Stimulated activated CD8-positive, alpha-beta memory T cell treated with anti-CD3 and anti-CD28 coated beads, Interleukin-2, amount 100 ng/mL, for 48 hours (primary cell): ENCODE results near the gene B2M.
"Not testable (repeated sequence)": the region's sequence is repeated elsewhere in the genome, so short reads cannot be mapped to it uniquely, and the experiment has no call there.

Experiments used
- DNase-seq, 2 donors: peaks; one replicate each; pipeline ENCODE4 v3.0.0-alpha.2; 2020; ENCODE audit warnings: low read depth in 2 of 2

The B2M gene

DNA sequence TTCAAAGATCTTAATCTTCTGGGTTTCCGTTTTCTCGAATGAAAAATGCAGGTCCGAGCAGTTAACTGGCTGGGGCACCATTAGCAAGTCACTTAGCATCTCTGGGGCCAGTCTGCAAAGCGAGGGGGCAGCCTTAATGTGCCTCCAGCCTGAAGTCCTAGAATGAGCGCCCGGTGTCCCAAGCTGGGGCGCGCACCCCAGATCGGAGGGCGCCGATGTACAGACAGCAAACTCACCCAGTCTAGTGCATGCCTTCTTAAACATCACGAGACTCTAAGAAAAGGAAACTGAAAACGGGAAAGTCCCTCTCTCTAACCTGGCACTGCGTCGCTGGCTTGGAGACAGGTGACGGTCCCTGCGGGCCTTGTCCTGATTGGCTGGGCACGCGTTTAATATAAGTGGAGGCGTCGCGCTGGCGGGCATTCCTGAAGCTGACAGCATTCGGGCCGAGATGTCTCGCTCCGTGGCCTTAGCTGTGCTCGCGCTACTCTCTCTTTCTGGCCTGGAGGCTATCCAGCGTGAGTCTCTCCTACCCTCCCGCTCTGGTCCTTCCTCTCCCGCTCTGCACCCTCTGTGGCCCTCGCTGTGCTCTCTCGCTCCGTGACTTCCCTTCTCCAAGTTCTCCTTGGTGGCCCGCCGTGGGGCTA is at the start of gene B2M, which contains the start of gene PATL2:
Gene B2M, plus strand, starts transcription at position 422 of the 647 bp plus-strand sequence. Its CDS starts 30 bp downstream, at position 452.
Gene PATL2, minus strand, starts transcription at position 228 of the 647 bp plus-strand sequence. CDS start 34,833 bp downstream, outside the sequence.
- DNase-seq = peak; percentile 85 to 93

DNA sequence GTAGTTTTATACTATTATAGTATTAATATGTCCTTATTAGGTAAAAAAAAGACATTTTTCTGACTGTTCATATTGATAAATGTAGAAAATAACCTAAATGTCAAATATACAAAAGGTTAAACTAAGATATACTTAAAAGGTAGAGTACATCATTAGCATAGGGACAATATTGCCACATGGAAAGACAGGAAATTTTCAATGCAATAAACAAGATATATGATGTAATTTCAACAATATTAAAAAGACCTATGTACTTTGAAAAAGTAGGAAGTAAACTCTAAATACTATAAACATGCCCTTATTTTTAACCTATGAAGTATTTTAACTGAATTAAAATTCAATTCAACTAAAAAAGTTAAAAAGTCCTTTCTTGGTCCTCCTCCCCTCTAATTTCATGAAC is 49.7 kb upstream of the B2M start:
- DNase-seq = no peak

DNA sequence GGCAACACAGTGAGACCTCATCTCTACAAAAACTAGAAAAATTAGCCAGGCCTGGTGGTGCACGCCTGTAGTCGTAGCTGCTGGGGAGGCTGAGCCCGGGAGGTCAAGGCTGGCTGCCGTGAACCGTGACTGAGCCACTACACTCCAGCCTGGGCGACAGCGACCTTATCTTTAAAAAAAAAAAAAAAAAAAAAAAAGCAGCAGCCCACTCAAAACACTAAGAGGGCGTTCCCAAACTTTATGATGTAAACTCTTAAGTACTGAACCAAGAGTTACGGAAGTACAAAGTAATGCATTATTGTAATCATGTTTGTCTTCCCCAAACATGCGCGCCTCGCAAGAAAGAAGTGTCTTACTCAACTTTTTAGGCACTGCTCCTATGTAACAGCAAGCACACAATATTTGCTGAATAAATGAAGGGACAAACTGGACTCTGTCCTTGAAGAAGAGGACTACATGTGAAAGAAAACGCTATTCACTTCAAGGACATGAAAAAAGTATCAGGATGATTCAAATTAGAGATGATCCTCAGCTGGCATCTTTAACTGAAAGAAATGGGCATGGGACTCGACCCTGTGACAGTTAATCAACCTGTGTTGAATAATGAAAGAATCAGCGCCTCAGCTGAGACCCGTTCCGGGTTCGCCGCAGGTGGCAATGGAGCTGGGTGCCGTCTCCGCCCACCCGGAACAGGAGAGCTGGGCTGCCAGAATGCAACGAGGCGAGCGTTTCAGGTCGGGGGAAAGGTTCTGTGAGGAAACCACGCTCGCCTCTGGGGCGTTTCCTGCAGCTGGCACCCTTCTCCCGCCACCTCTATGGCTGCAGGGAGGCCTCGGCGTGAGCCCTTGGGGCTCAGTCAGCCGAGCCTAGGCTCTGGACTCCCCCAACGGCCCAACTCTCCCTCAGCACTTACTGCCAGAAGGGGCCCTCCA is 48.6 kb upstream of the B2M start:
- DNase-seq = peak; percentile 69 to 73

DNA sequence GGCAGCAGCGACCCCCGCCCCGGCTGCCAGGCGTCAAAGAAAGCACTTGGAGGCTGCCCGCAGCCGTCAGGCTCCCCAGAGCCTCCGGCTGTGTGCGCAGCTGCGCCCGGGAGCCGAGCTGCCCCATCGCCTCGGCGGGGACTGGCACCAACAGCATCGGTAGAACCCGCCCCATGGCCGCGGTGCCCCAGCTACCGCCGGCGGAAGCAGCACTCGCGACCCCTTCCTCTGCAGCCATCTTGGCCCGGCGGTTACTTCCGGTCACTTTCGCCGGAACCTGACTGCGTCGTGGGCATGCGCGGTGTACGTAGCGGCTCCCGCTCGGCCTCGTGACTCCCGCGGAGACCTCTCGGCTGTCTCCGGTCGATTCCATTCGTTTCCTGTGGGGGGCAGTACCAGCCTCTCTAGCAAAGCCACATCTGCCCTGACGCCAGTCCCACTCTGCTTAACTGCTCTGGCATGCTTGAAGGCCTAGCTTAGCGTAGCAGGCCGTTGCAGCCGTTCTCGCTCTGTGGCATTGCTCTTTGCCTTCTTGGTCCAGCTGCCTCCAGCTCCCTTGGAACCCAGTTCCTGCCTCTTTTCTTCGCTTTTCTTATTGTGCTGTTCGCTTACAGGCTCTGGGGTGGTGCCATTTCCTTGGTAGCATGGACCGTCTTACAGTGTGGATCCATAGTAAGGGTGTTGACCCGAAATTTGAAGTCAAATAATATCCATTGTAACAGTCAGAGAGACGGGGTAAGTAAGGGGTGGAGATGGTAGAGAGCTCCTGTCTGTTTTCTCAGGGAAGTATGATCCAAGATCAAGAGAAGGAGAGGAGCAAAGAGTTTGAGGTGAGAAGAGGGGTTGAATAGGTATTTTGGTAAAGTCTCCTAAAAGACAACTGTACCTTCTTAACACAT is 47.7 kb upstream of the B2M start, which contains the start of gene SPG11:
Gene SPG11, minus strand, starts transcription at position 253 of the 899 bp plus-strand sequence. Its CDS starts 15 bp downstream, at position 238.
- peak; percentile 91 to 97 for DNase-seq

DNA sequence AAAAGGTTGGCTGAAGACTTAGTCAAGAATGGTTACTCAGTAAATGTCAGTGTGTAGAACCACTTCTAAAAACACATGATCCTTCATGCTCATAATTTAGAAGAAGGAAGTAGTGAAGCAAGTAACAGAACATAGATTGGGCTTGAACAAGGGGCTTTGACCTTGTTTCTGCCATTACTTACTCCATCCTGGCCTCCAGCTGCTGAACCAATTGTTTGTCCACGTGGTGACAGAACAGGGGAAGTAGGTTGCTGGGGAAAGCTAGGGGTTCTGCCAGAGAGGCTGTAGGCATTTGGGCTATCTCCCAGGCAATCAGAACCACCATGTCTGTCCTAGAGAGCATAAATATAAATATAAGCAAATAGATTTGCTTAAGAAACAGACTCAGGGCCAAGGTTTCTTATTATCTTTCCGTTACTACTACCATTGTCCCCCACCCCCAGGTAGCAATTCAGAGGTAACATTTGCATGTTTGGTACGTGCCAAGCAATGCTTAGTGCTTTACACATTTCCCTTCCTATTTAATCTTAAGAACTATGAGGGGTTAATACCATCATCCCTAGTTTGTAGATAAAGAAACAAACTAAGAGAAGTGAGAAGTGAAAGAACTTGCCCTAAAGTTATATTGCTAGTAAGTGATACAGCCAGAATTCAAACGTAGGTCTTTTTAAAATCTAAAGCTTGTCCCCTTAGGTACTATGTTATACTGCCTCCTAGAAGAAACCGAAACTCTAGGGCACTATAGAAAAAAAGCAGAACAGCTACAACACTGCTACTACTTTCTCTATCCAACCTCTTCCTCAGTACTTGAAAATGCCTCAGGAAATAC is 44.9 kb upstream of the B2M start:
- DNase-seq = no peak

DNA sequence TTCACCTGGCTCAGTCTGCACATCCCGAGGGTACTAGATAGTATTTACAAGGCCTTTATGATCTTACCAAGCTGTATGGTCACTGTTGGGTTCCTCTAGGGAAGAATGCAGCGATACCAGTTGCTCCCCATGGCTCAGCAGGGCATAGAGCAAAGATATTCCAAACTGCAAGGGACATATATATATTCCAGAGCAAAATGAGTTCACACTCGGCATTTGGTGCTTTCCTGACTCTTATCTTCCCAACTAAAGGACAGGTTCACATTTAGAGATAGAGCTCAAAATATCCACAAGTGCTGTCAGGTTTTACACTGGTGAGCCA is 44.3 kb upstream of the B2M start:
- DNase-seq = no peak

DNA sequence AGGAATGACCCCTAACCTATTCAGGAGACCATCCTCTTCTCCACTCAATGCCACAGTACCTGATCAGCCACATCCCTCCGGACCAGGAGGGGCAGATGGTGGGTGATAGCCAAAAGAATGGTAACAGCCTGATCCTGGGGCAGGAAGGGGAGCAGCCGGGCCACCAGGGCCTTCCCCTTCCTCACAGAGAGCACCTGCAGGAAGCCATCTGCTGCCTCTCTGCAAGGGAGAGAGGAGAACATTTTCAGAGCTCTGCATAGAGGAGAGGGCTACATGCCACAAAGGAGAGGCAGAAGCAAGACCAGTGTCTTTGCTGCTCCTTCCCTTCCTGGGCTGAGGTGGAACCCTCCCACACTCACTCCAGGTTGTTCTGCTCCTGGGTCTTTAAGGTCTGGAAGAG is 42.4 kb upstream of the B2M start:
- no peak for DNase-seq

DNA sequence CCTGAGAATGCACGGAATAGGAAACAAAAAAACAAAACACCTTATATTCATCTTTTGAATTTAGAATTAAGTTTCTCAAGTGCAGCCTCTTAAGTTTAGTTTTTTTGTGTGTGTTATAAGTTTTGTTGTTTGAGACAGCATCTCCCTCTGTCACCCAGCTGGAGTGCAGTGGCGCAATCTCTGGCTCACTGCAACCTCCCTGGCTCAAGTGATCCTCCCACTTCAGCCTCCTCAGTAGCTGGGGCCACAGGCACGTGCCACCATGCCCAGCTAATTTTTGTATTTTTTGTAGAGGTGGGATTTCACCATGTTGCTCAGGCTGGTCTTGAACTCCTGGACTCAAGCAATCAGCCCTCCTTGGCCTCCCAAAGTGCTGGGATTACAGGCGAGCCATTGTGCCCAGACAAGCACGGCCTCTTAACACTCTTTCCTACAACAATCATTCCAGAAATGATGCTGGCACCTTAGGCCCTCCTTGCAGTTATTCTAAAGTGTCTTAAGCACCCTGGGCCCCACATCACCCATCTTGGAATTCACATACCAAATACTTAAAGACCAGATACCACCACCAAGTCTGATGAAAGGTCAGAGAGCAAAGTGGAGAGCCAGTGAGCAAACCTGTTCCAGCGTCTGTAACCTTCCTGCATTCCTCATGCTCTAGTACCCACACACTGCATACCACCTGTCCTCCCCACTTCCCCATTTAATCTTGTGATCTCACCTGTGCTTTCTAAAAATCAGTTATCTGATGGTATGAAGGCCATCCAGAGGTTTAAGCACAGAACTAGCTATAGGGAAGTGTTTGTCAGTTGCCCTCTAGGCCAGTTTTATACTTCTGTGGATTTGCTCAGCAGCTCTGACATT is 41.0 kb upstream of the B2M start:
- no peak for DNase-seq

DNA sequence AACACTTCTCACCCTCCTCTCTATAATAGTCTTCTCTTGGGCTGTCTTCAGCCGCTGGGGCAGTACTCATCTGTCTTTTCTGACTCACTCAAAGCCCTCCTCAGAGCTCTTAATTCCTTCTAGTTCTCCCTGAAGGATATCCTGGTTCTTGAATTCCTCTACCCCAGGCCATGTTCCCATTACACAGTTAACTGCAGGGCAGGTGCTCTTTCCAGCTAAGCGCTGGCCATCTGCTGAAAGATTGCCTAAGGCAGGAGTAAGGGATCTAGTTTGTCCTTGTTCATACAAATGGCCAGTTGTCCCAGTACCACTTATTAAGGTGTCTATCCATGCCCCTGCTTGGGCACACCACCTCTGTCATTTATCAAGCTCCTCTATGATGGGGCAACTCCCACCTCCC is 37.7 kb upstream of the B2M start:
- DNase-seq = no peak

DNA sequence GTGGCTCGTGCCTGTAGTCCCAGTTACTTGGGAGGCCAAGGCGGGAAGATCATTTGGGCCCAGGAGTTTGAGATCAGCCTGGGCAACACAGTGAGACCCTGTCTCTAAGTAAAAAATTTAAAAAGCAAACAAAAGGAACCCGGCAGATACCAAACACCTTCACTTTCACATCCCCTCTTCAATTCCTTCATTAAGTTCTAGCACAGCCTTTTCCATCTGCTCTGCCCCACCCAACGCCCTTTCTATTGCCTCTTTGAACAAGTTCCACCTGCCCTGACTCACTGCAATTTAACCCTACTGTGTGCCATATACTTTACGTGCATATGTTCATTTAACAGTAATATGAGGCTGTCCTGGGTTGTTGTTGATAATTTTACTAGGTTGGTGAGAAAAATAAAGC is 35.4 kb upstream of the B2M start:
- DNase-seq = no peak

DNA sequence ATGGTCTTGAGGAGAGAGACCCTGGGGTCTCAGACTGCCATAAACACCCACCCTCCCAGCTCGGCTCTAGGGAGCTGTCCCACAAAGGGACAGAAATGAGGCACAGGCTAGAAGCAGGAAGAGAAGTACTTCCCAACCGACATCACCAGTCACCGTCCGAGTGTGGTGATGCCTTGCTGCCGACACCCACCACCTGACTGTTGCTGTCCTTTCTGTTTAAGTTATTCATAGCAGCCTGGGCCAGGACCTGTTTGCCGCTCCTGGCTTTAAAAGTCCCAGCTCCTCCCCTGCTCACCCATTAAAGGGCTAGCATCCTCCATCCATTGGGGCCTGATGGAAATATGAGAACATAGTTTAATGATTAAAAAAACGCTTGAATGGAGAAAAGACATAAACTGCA is 34.6 kb upstream of the B2M start:
- DNase-seq = peak in 1 of 2 donors; percentile 14

DNA sequence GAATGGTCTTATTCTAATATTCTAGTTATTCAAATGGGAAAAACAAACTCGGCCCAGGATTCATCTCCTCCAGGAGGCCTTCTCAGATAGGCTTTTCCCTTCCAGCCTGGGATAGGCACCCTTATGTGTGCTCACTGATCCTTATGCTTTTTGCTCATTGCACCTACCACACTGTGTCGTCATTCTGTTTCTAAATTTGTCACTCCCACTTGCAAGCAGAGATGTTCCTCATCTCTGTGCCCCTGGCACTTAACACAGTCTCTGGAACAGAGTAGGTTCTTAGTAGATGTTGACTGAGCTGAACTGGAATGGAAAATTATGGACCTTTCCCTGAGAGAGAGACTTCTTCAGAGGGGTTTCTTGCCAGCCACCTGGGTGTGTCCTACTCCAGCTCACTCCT is 29.1 kb upstream of the B2M start:
- DNase-seq = no peak

DNA sequence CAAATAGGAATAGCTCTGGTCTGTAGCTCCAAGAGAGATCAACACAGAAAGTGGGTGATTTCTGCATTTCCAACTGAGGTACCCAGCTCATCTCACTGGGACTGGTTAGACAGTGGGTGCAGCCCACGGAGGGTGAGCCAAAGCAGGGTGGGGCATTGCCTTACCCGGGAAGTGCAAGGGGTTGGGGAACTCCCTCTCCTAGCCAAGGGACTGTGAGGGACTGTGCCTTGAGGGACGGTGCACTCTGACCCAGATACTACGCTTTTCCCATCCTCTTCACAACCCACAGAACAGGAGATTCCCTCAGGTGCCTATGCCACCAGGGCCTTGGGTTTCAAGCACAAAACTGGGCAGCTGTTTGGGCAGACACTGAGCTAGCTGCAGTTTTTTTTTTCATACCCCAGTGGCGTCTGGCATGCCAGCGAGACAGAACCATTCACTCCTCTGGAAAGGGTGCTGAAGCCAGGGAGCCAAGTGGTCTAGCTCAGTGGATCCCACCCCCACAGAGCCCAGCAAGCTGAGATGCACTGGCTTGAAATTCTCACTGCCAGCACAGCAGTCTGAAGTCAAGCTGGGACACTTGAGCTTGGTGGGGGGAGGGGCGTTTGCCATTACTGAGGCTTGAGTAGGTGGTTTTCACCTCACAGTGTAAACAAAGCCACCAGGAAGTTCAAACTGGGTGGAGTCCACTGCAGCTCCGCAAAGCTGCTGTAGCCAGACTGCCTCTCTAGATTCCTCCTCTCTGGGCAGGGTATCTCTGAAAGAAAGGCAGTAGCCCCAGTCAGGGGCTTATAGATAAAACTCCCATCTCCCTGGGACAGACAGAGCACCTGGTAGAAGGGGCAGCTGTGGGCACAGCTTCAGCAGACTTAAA is 28.3 kb upstream of the B2M start:
- DNase-seq = peak; percentile 54 to 67

DNA sequence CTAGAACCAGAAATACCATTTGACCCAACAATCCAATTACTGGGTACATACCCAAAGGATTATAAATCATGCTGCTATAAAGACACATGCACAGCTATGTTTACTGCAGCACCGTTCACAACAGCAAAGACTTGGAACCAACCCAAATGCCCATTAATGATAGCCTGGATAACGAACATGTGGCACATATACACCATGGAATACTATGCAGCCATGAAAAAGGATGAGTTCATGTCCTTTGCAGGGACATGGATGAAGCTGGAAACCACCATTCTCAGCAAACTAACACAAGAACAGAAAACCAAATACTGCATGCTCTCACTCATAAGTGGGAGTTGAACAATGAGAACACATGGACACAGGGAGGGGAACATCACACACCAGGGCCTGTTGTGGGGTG is 22.0 kb upstream of the B2M start:
- DNase-seq = not testable (repeated sequence)

DNA sequence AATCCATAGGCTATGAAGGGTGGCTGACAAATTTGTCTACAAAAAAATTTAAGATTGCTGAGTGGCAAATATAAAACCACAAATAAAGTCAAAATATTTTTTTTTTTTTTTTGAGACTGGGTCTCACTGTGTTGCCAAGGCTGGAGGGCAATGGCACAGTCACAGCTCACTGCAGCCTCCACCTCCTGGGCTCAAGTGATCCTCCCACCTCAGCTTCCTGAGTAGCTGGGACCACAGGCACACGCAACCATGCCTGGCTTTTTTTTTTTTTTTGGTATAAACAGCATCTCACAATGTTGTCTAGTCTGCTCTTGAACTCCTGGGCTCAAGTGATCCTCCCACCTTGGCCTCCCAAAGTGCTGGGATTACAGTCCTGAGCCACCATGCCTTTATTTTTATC is 21.1 kb upstream of the B2M start:
- DNase-seq = not testable (repeated sequence)

DNA sequence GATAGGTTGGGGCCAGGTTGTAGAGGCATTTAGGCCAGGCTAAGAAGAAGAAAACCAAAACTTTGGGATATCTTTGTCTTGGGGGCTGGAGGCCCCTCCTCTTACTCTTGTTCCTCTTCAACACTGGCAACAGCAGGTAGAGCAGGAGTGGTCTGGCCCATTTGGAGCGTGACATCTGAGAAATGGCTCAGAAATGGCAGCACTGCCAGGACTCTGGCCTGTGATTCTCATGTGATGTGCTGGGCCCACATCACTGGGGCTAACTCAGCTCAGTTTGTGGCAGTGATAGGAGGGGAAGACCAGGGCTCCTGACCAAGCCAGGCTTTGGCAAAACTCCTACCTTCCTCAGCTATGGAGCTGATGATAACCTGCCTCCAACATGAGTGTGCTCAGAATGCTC is 18.7 kb upstream of the B2M start:
- DNase-seq = no peak

DNA sequence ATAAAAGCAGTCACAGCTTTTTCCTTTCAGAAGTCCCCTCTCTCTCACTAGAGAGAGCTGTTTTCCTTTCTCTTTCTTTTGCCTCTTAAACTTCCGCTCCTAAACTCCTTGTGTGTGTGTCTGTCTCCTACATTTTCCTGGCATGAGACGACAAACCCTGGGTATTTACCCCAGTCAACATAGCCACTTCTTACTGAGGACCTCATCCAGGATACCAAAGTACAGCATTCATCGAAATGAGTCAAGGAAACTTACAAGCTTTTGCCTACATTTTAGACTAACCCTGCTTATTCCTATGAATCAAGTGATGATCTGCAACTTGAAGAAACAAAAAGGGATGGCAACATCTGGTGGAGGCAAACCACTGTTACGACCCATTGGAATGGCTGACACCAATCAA is 16.9 kb upstream of the B2M start:
- no peak for DNase-seq

DNA sequence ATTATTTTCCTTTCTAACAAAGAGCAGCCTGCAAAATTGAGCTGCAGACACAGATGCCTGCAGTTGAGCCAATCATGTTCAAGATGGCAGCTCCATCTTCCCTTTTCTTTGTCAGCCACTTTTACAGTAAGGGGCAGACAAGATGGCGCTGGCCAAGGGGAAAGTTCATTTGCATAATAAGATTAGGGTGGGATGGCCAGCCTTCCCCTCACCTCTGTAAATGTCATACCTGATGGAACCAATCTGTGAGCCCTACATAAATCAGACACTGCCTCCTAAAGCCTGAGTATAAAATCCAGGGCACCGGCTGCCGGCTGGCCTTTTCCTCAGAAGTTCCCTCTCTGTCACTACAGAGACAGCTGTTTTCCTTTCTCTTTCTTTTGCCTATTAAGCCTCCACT is 16.0 kb upstream of the B2M start:
- DNase-seq = no peak

DNA sequence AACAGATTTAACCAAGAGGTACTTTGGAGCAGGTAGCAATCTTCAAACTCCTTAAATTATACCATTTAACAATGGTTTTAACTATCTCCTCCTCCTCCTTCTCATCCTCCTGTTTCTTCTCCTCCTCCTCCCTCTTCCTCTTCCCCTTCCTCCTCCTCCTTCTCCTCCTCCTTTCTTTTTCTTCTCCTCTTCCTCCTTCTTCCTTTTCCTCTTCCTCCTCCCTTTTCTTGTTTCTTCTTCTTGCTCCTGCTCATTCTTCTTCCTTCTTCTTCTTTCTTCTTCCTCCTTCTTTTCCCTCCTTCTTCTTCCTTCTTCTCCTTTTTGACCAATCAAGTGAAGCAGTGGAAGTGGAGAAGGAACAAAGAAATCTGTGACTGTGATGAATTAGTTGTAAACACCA is 14.3 kb upstream of the B2M start:
- no peak for DNase-seq
